Spinal cord (tissue), 10 donors: ENCODE results near the gene OR13A1. TPM values are rescaled to one million over a fixed set of nuclear protein-coding genes. Genes with fewer than 3 reads are reported as not detected.
"Not testable (repeated sequence)": the region's sequence is repeated elsewhere in the genome, so short reads cannot be mapped to it uniquely, and the experiment has no call there.

Experiments
- DNase-seq, 6 donors: peaks; one replicate each; pipeline versions ENCODE4 v3.0.0 to v3.0.0-alpha.2; 2013 to 2015; ENCODE audit warnings: low spot score in 6 of 6, low read depth in 4 of 6
- H3K27ac ChIP-seq: one replicate; pipeline ENCODE4 v1.5.1; 2013; ENCODE audit warnings: low read depth, low read length, control low read depth
- H3K27me3 ChIP-seq: one replicate; pipeline ENCODE4 v1.6.1; 2013; ENCODE audit warnings: low read length; ENCODE audit not compliant: control insufficient read depth, insufficient read depth
- H3K36me3 ChIP-seq: one replicate; pipeline ENCODE4 v1.6.1; 2013; ENCODE audit warnings: low read length; ENCODE audit not compliant: control insufficient read depth, insufficient read depth
- H3K4me1 ChIP-seq: one replicate; pipeline ENCODE4 v1.6.1; 2013; ENCODE audit warnings: low read length; ENCODE audit not compliant: control insufficient read depth, insufficient read depth
- H3K4me3 ChIP-seq: one replicate; pipeline ENCODE4 v1.5.1; 2013; ENCODE audit warnings: low read depth, low read length, control low read depth
- H3K9me3 ChIP-seq: one replicate; pipeline ENCODE4 v1.6.1; 2013; ENCODE audit warnings: low read length; ENCODE audit not compliant: control insufficient read depth, insufficient read depth
- WGBS: methylation state at CpG from one replicate; pipeline ENCODE4 v1.1.5; 2013; ENCODE audit warnings: missing lambda C conversion rate; ENCODE audit not compliant: insufficient coverage; 5-methylcytosine and 5-hydroxymethylcytosine counted together
- polyA plus RNA-seq, 2 donors: library from polyadenylated mRNA; unstranded; fragments of 120-200 nt; gene quantifications; one replicate each; pipeline ENCODE4 v1.2.1, GENCODE V29; 2013; ENCODE audit not compliant: insufficient read length in 2 of 2
- total RNA-seq, 2 donors: library from RNA; depleted of rRNA in 1 of 2; stranded (reverse); fragments of 120-200 nt in 1 of 2; fragments of >200 nt in 1 of 2; gene quantifications; one replicate each; pipeline versions ENCODE4 v1.2.3 to v1.2.4, GENCODE V29; 2013 to 2014
- donor health status: healthy.

Gene OR13A1
- total and polyA plus RNA-seq, 4 donors: 0.20 to 0.32 (median 0.25) TPM; not detected in 1

DNA sequence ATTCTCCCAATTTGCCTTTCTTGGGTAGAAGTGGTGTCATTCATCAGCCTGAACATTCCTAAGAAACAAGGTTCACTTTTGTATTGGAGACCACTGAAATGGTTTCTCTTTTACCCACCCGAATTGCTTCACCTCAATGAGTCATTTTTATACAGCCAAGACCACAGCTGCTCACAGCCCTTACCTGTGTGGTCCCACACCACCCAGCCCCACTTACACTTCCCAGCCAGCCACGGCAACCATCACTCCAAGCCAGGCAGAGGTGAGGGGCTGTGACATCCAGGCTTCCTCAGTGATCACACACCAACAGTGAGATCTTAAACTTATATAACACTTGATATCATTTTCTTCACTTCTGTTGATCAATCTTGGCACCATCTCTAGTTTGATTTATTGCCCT lies 20.7 kb downstream of the OR13A1 start:
- no peak overlapping the region for H3K4me3 ChIP-seq
- no peak overlapping the region for H3K27ac ChIP-seq
- 89% methylated on average over 2 of the region's 2 CpGs for WGBS
- peaks cover 3% of the 10 kb centered on the region for H3K9me3 ChIP-seq
- no peaks in the 10 kb centered on the region for H3K36me3 ChIP-seq
- no peak for DNase-seq
- H3K27me3 ChIP-seq: no peaks in the 10 kb centered on the region
- peaks cover 3% of the 10 kb centered on the region for H3K4me1 ChIP-seq

DNA sequence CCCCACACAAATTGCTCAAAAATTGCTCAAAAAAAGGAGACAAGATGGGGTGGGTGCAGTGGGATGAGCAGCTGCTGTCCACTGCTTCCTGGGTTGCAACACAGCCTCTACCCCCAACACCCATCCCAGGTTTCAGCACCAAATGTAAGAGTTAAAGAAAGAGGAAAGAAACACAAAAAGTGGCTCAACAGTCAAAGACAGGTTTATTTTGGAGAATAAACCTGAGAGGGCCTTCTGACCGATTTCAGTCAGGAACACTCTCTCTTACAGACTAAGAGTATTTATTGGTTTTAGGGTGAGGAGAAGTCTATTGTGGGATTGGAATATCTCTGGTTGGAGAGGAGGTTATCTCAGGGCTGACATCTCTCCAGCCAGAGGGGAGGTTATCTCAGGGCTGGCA lies 28.4 kb downstream of the OR13A1 start:
- H3K4me1 ChIP-seq: no peaks in the 10 kb centered on the region
- H3K4me3 ChIP-seq: no peak overlapping the region
- H3K27ac ChIP-seq: no peak overlapping the region
- H3K9me3 ChIP-seq: no peaks in the 10 kb centered on the region
- no peak for DNase-seq
- no CpG with 5 or more reads among the region's 1 CpG for WGBS
- no peaks in the 10 kb centered on the region for H3K36me3 ChIP-seq
- H3K27me3 ChIP-seq: no peaks in the 10 kb centered on the region

DNA sequence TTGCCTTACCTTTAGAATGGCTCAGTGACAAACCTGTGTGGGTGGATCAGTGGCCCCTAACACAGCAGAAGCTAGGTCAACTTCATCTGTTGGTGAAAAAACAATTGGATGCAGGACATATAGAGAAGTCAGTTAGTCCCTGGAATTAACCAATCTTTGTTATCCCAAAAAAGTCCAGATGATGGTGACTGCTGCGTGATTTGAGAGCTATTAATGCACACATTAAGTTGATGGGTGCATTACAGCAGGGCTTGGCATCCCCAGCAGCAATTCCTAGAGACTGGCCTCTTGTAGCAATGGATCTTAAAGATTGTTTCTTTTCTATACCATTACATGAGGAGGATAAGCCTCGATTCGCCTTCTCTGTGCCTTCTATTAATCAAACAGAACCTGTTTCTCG lies 33.3 kb downstream of the OR13A1 start:
- H3K4me1 ChIP-seq: no peaks in the 10 kb centered on the region
- no peak overlapping the region for H3K4me3 ChIP-seq
- no CpG with 5 or more reads among the region's 4 CpGs for WGBS
- peak in 1 of 6 donors; percentile 4 for DNase-seq
- H3K36me3 ChIP-seq: no peaks in the 10 kb centered on the region
- no peak overlapping the region for H3K27ac ChIP-seq
- H3K27me3 ChIP-seq: no peaks in the 10 kb centered on the region
- H3K9me3 ChIP-seq: no peaks in the 10 kb centered on the region

DNA sequence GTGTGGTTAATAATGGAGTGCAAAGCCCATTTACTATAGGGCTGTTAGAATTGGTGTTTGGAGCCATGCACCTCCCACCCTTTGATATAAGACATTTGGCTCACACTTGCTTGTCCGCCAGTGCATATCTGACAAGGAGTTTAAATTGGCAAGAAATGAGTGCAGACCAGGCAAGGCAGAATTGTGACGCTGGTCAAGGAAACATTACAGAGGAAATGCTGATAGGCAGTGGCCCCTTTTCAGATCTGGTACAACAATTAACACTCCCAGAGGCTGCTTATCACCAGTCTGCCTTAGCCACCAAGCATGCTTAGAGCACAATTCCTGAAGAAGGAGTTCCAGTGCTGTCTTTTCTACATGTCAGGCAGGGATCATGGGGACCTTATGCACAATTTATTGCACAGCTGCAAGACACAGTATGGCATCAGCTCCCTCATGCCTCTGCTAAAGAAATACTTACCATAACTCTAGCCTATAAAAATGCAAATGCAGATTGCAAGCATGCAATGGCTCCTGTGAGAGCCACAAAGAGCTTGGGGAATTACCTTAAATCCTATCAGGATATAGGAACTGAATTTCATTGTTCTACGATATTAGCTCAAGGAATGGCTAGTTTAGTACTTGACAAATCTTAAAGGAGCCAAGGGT lies 35.2 kb downstream of the OR13A1 start:
- Histone ChIP-seq H3K27ac (no peak overlapping the region), H3K9me3 (no peaks in the 10 kb centered on the region), H3K36me3 (no peaks in the 10 kb centered on the region), H3K4me1 (no peaks in the 10 kb centered on the region), H3K27me3 (no peaks in the 10 kb centered on the region), H3K4me3 (no peak overlapping the region)
- DNase-seq: peak in 3 of 6 donors; percentile 1 to 83 (median 6)
- 44% methylated on average over 2 of the region's 3 CpGs for WGBS

DNA sequence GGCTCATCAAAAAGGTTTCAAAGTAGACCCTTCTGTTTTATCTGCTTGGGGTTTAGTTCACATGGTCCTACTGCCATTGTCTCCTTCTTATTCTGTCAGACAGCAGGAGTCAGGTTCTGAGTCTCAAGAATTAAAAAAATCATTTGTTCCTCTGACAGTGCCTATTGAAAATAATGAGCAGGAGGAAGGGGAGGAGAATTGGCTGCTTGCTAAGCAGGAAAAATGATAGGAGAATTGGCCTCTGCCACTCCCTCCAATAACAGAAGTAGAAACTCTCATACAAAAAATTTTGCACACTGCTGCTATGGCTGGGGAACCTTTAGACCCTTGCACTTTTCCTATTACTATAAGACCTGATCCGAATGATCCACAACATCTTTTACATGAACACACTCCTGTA lies 35.7 kb downstream of the OR13A1 start:
- no CpG with 5 or more reads among the region's 1 CpG for WGBS

DNA sequence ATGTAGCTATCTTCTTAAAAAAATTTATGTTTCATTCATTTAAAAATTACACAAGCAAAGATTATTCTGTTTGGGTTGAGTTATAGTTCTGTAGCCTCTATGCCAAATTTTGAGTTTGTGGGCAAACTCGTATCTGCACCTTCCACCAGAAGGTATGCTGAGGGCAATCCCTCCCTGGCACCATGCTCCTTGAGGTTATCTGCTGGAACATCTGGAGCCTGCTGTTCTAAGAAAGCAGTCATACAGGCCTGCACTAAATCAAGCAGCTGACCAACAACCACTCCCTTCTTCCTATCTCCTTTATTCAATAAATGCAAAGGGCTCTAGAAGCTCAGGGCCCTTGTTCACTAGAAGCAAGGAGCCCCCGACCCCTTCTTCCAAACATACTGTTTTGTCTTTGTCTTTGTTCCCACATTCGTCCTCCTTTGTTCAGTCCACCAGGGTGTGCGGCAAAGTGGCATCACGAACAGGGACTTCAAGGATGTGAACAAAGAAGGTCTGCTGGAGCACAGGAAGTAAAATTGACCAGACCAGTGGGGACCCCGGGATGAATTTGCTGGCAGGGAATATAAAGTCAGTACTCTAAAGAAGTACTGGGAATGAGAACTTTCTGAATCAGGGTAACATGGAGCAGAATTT lies 36.4 kb downstream of the OR13A1 start:
- H3K36me3 ChIP-seq: no peaks in the 10 kb centered on the region
- 48% methylated on average over 6 of the region's 6 CpGs for WGBS
- DNase-seq: no peak
- no peaks in the 10 kb centered on the region for H3K9me3 ChIP-seq
- H3K27ac ChIP-seq: no peak overlapping the region
- no peaks in the 10 kb centered on the region for H3K27me3 ChIP-seq
- no peak overlapping the region for H3K4me3 ChIP-seq
- no peaks in the 10 kb centered on the region for H3K4me1 ChIP-seq

More for the DNA sequence above, 35.7 kb downstream of the OR13A1 start:
- H3K27me3 ChIP-seq: no peaks in the 10 kb centered on the region
- no peaks in the 10 kb centered on the region for H3K9me3 ChIP-seq
- H3K27ac ChIP-seq: no peak overlapping the region
- H3K36me3 ChIP-seq: no peaks in the 10 kb centered on the region
- no peaks in the 10 kb centered on the region for H3K4me1 ChIP-seq
- no peak for DNase-seq
- H3K4me3 ChIP-seq: no peak overlapping the region

DNA sequence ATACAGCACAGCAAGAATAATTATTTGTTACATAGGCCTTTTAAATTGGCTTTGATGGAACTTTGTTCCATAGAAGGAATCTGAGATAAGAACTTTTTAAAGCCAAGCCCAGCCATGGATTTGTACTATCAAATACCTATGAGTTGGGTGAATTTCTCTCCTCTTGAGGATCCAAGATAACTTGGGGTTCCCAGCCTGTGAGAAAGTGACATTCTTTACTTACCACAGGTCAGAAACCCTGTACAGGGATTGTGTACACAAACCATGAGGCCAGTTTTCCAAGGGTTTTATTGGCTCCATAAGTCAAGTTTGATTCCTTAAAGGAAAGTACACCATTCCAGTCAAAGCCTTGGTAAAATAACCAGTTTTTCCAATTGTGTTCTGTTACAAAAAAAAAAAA lies 39.3 kb downstream of the OR13A1 start:
- not testable (repeated sequence) for H3K4me3 ChIP-seq, H3K27ac ChIP-seq, DNase-seq, H3K9me3 ChIP-seq, H3K4me1 ChIP-seq, H3K27me3 ChIP-seq, H3K36me3 ChIP-seq

DNA sequence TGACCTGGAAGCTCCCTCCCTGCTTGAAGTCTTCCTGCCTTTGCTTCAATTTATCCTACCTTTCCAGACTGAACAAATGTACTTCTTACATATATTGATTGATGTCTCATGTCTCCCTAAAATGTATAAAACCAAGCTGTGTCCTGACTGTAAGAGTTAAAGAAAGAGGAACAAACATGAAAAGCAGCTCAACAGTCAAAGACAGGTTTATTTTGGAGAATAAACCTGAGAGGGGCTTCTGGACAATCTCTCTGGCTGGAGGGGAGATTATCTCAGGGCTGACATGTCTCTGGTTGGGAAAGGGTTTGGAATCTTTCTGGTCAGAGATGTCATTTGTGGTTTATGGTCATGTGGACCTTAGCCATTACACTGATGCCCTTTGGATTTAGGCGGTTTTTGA lies 41.0 kb downstream of the OR13A1 start:
- Histone ChIP-seq H3K4me3 (no peak overlapping the region), H3K4me1 (no peaks in the 10 kb centered on the region), H3K27me3 (no peaks in the 10 kb centered on the region), H3K9me3 (no peaks in the 10 kb centered on the region), H3K27ac (no peak overlapping the region), H3K36me3 (no peaks in the 10 kb centered on the region)
- no peak for DNase-seq
- WGBS: 90% methylated on average over 1 of the region's 1 CpG

DNA sequence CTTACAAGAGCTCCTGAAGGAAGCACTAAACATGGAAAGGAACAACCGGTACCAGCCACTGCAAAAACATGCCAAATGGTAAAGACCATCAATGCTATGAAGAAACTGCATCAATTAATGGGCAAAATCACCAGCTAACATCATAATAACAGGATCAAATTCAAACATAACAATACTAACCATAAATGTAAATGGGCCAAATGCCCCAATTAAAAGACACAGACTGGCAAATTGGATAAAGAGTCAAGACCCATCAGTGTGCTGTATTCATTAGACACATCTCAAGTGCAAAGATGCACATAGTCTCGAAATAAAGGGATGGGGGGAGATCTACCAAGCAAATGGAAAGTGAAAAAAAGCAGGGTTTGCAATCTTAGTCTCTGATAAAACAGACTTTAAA lies 47.6 kb downstream of the OR13A1 start:
- H3K27ac ChIP-seq, H3K27me3 ChIP-seq, H3K36me3 ChIP-seq, DNase-seq, H3K4me3 ChIP-seq, H3K4me1 ChIP-seq, H3K9me3 ChIP-seq: not testable (repeated sequence)
- WGBS: no CpG with 5 or more reads among the region's 2 CpGs

DNA sequence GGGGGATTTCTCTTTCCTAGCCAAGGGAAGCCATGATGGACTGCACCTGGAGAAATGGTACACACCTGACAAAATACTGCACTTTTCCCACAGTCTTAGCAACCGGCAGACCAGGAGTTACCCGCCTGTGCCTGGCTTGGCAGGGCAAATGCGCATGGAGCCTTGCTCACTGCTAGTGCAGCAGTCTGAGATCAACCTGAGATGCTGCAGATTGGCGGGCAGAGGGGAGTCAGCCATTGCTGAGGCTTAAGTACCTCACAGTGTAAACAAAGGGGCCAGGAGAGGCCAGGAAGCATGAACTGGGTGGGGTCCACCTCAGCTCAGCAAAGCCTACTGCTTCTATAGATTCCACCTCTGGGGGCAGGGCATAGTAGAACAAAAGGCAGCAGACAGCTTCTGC lies 49.4 kb downstream of the OR13A1 start:
- H3K36me3 ChIP-seq: no peaks in the 10 kb centered on the region
- no peaks in the 10 kb centered on the region for H3K4me1 ChIP-seq
- 87% methylated on average over 4 of the region's 4 CpGs for WGBS
- H3K4me3 ChIP-seq: no peak overlapping the region
- H3K27ac ChIP-seq: no peak overlapping the region
- H3K9me3 ChIP-seq: no peaks in the 10 kb centered on the region
- DNase-seq: no peak
- no peaks in the 10 kb centered on the region for H3K27me3 ChIP-seq
